ENCODE results near the gene PLCG1. TPM values are rescaled to one million over a fixed set of nuclear protein-coding genes. Genes with fewer than 3 reads are reported as not detected.

The PLCG1 gene
- total and polyA plus RNA-seq, 2 experiments from 2014 or later = 27.4 to 206 TPM

GRCh38 chr20:41116282-41116956 lies 20.9 kb upstream of the PLCG1 start:
- no peak for DNase-seq (ENCODE audit: low spot score)
- no peaks in the 10 kb centered on the region for H3K9me3 Mint-ChIP-seq

More at GRCh38 chr20:41116282-41116956, 20.9 kb upstream of the PLCG1 start:
- Mint-ChIP-seq H3K27me3 (ENCODE audit: insufficient read depth, low read depth, poor library complexity) (no peaks in the 10 kb centered on the region), H3K4me1 (no peaks in the 10 kb centered on the region), H3K4me3 (no peak overlapping the region), H3K36me3 (ENCODE audit: low read depth) (peaks cover 88% of the 10 kb centered on the region), H3K27ac (no peak overlapping the region)
- no peak overlapping the region for H3K27ac ChIP-seq (ENCODE audit: low read depth)
- H3K4me2 ChIP-seq = no peak overlapping the region
- H3K4me1 ChIP-seq (ENCODE audit: insufficient read depth) = no peaks in the 10 kb centered on the region
- no peak overlapping the region for H2AFZ ChIP-seq
- no peaks in the 10 kb centered on the region for H3K79me2 ChIP-seq (replicated peaks; ENCODE audit: insufficient read depth)
- TF ChIP-seq EZH2phosphoT487 (IDR thresholded peaks at IDR 0.05; ENCODE audit: unreplicated experiment) (no peak), CREB1 (CRISPR knock-in tag; IDR thresholded peaks at IDR 0.05; ENCODE audit: low read depth) (no peak), POLR2AphosphoS5 (IDR thresholded peaks at IDR 0.05; ENCODE audit: low read depth) (no peak), NANOG (IDR thresholded peaks at IDR 0.05; ENCODE audit: borderline replicate concordance) (no peak), ZNF462 (CRISPR knock-in tag; IDR thresholded peaks at IDR 0.05) (no peak), JUNB (IDR thresholded peaks at IDR 0.05; ENCODE audit: unreplicated experiment) (no peak), ZNF114 (CRISPR knock-in tag; IDR thresholded peaks at IDR 0.05) (no peak), ZNF331 (CRISPR knock-in tag; IDR thresholded peaks at IDR 0.05; ENCODE audit: low read depth) (no peak), ETS1 (IDR thresholded peaks at IDR 0.05) (no peak), REST (IDR thresholded peaks at IDR 0.05; ENCODE audit: unreplicated experiment) (no peak), STAT1 (IDR thresholded peaks at IDR 0.05; ENCODE audit: unreplicated experiment) (no peak), EZH2 (IDR thresholded peaks at IDR 0.05; ENCODE audit: low read depth, unreplicated experiment) (no peak), CTCF (conservative IDR thresholded peaks at IDR 0.05; ENCODE audit: low read depth in 2 of 2) (no peak)
- H3F3A ChIP-seq (replicated peaks; ENCODE audit: low read depth) = peaks cover 4% of the 10 kb centered on the region; the same call in 1 of the 2 replicates
- ATAC-seq = no peak
- H3K9me2 ChIP-seq (ENCODE audit: insufficient read depth) = no peaks in the 10 kb centered on the region
- H4K20me1 ChIP-seq (replicated peaks; ENCODE audit: insufficient read depth) = peaks cover 3% of the 10 kb centered on the region
- no peaks in the 10 kb centered on the region for H3K27me3 ChIP-seq (ENCODE audit: insufficient read depth)
- peaks cover 83% of the 10 kb centered on the region for H3K36me3 ChIP-seq (ENCODE audit: insufficient read depth)
- no peak overlapping the region for H3K4me3 ChIP-seq

All from GM23338 (cell line).